ENCODE measurements around the gene KRT26.

GRCh38 chr17:40799859-40800258 lies 27.9 kb upstream of the KRT26 start, which contains the start of gene KRT28:
- TF ChIP-seq CTCF (IDR thresholded peaks at IDR 0.05; ENCODE audit: insufficient read depth, low read length, poor library complexity, severe bottlenecking): no peak
- TF ChIP-seq EZH2phosphoT487 (conservative IDR thresholded peaks at IDR 0.05; ENCODE audit: low read length): no peak

All from SU-DHL-6 (cell line).